Ovary (tissue), 3 donors: Measurements from ENCODE around the gene GRB2.

Experiments
- CTCF ChIP-seq, 3 donors: fragments of 450-650 bp in 2 of 3; fragments of 200-600 bp in 1 of 3; IDR thresholded peaks; one replicate each; pipeline versions ENCODE4 v1.5.1 to v1.8.0; 2016 to 2022; ENCODE audit warnings: antibody characterized with exemption in 3 of 3, mild to moderate bottlenecking in 1 of 3
- EP300 ChIP-seq: sonication (generic); formaldehyde crosslinking; IDR thresholded peaks from one replicate; pipeline ENCODE4 v1.6.1; 2017; ENCODE audit warnings: antibody characterized with exemption
- POLR2A ChIP-seq: fragments of 450-650 bp; IDR thresholded peaks from one replicate; pipeline ENCODE4 v1.6.1; 2017; ENCODE audit warnings: antibody characterized with exemption, mild to moderate bottlenecking, moderate library complexity
- donor health status: DM: no; HTN: no; CAD: no.

GRCh38 chr17:75318615-75319222 lies 86.8 kb downstream of the GRB2 start:
- TF ChIP-seq CTCF (IDR thresholded peaks at IDR 0.05) (no peak), POLR2A (no peak), EP300 (no peak)
